ENCODE measurements around the gene RBM34. TPM values are rescaled to one million over a fixed set of nuclear protein-coding genes. Genes with fewer than 3 reads are reported as not detected.
"Not testable (repeated sequence)": the region's sequence is repeated elsewhere in the genome, so short reads cannot be mapped to it uniquely, and the experiment has no call there.

RBM34 gene
- total and polyA plus RNA-seq, 3 donors from 2014 or later = 48.0 to 62.3 (median 61.9) TPM

GRCh38 chr1:235090406-235091069, 70.5 kb downstream of the RBM34 start:
- TF ChIP-seq POLR2A (IDR thresholded peaks at IDR 0.05) (no peak), CTCF (IDR thresholded peaks at IDR 0.05) (no peak)
- H3K9me3 ChIP-seq = no peaks in the 10 kb centered on the region
- 69% methylated on average over 19 to 20 of the region's 20 CpGs for WGBS, 2 donors
- no peak overlapping the region for H3K4me3 ChIP-seq
- no peak overlapping the region for H3K27ac ChIP-seq
- intact Hi-C loops (cut with DNase I; ENCODE audit: low total_unique reads) = no loop called here
- DNase-seq = no peak
- H3K27me3 ChIP-seq = no peaks in the 10 kb centered on the region
- H3K4me1 ChIP-seq = peaks cover 14% of the 10 kb centered on the region
- no peaks in the 10 kb centered on the region for H3K36me3 ChIP-seq (ENCODE audit: low read depth, missing control alignments)

- H3K4me1 ChIP-seq = peaks cover 16% of the 10 kb centered on the region
- no peaks in the 10 kb centered on the region for H3K36me3 ChIP-seq (ENCODE audit: low read depth, missing control alignments)
- no peak overlapping the region for H3K4me3 ChIP-seq
- DNase-seq = no peak
- H3K27me3 ChIP-seq = no peaks in the 10 kb centered on the region
- 94 to 98% methylated on average over 7 of the region's 7 CpGs for WGBS, 2 donors
- no peak overlapping the region for H3K27ac ChIP-seq
- TF ChIP-seq CTCF (IDR thresholded peaks at IDR 0.05) (no peak), POLR2A (IDR thresholded peaks at IDR 0.05) (no peak)
- no peaks in the 10 kb centered on the region for H3K9me3 ChIP-seq
- intact Hi-C loops (cut with DNase I; ENCODE audit: low total_unique reads) = loop anchor here (5.0 kb wide), 1 partner anchor 592 kb away; no protein-coding TSS in a partner anchor
These were observed 72.1 kb downstream of the RBM34 start for GRCh38 chr1:235088907-235089306.

GRCh38 chr1:235088430-235088829, 72.6 kb downstream of the RBM34 start:
- 71 to 87% methylated on average over 6 of the region's 6 CpGs for WGBS, 2 donors
- H3K27ac ChIP-seq = no peak overlapping the region
- H3K27me3 ChIP-seq = no peaks in the 10 kb centered on the region
- no peaks in the 10 kb centered on the region for H3K36me3 ChIP-seq (ENCODE audit: low read depth, missing control alignments)
- H3K4me3 ChIP-seq = no peak overlapping the region
- DNase-seq = no peak
- intact Hi-C loops (cut with DNase I; ENCODE audit: low total_unique reads) = loop anchor here (5.0 kb wide), 1 partner anchor 591 kb away; no protein-coding TSS in a partner anchor
- TF ChIP-seq POLR2A (IDR thresholded peaks at IDR 0.05) (no peak), CTCF (IDR thresholded peaks at IDR 0.05) (no peak)
- peaks cover 17% of the 10 kb centered on the region for H3K4me1 ChIP-seq
- no peaks in the 10 kb centered on the region for H3K9me3 ChIP-seq

DNA sequence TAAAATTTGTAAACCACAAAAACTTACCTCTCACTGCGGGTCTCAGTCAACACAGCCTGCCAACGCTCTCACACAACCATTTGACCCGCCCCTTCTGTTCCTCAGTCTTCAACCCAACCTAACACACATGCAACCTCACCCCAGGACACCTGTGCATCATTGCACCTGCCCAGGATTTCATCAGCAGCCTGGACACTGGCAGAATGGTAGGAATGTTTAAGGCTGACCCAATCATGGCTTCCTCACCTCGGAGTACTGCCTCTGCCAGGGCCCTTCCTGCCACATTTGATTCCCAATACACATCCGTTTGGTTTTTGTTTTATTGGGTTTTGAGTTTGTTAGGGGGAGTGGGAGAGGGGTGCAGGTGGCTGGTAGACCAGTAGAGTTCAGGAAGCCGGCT, 73.1 kb downstream of the RBM34 start:
- Histone ChIP-seq H3K9me3 (no peaks in the 10 kb centered on the region), H3K27ac (no peak overlapping the region), H3K27me3 (no peaks in the 10 kb centered on the region), H3K36me3 (ENCODE audit: low read depth, missing control alignments) (no peaks in the 10 kb centered on the region), H3K4me1 (peaks cover 17% of the 10 kb centered on the region), H3K4me3 (no peak overlapping the region)
- DNase-seq = no peak
- WGBS, 2 donors = 95 to 97% methylated on average over 6 of the region's 6 CpGs
- intact Hi-C loops (cut with DNase I; ENCODE audit: low total_unique reads) = loop anchor here (5.0 kb wide), 1 partner anchor 591 kb away; no protein-coding TSS in a partner anchor
- no peak for TF ChIP-seq POLR2A (IDR thresholded peaks at IDR 0.05)
- TF ChIP-seq CTCF (IDR thresholded peaks at IDR 0.05) = no peak

DNA sequence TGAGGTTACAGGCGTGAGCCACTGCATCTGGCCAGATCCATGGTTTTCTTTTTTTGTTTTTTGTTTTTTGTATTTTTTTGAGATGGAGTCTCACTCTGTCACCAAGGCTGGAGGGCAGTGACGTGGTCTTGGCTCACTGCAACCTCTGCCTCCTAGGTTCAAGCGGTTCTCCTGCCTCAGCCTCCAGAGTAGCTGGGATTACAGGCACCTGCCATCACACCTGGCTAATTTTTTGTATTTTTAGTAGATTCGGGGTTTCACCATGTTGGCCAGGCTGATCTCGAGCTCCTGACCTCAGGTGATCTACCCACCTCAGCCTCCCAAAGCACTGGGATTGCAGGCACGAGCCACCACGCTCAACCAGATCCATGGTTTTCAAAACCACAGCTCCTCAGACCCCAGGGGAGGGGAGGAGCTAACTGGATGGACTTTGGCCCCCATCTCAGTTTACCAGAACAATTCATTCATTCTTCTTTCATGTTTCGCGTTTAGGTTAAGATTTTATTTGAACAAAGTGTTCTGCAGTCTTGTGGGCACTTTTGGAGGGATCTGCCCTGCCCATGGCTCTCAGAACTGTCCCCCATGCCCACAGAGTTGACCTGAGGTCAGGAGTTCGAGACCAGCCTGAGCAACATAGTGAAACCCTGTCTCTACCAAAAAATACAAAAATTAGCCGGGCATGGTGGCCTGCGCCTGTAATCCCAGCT, 75.5 kb downstream of the RBM34 start:
- peaks cover 21% of the 10 kb centered on the region for H3K4me1 ChIP-seq
- 90 to 95% methylated on average over 12 of the region's 12 CpGs for WGBS, 2 donors
- not testable (repeated sequence) for H3K27ac ChIP-seq; DNase-seq; H3K36me3 ChIP-seq (ENCODE audit: low read depth, missing control alignments); H3K9me3 ChIP-seq; H3K27me3 ChIP-seq; H3K4me3 ChIP-seq
- intact Hi-C loops (cut with DNase I; ENCODE audit: low total_unique reads) = loop anchor here (5.0 kb wide), 1 partner anchor 588 kb away; no protein-coding TSS in a partner anchor

Small RNA genes within 50 kb of the gene (microRNA-seq; reads per million reads assigned to microRNA genes)
- 0 reads per million in 2 donors for gene MIR4753 (ENCODE audit: borderline number of aligned reads in 2 of 2, borderline replicate concordance in 1 of 2)

Small RNA genes within 50 kb of the gene (small RNA-seq; reads per million reads assigned to genes)
- gene AL732292.1 = 0 reads per million in 2 donors
- gene MIR4753 = 0 reads per million in 2 donors
- gene SNORA14B = 9.8 to 12.7 reads per million in 2 donors

Other genes starting within 250 kb of the RBM34 start
- 10 to 100 TPM; 74.7 to 80.6 TPM for gene TOMM20, start 32.4 kb downstream of the RBM34 start, total RNA-seq
- gene TOMM20, start 32.4 kb downstream of the RBM34 start, polyA plus RNA-seq (ENCODE audit: insufficient read depth, low read depth, low replicate concordance) = 113 TPM
- gene ARID4B, start 166.9 kb upstream of the RBM34 start, total RNA-seq = 10 to 100 TPM; 60.0 to 72.4 TPM
- 11.6 TPM for gene ARID4B, start 166.9 kb upstream of the RBM34 start, polyA plus RNA-seq (ENCODE audit: insufficient read depth, low read depth, low replicate concordance)
- 10 to 100 TPM; 29.4 to 37.4 TPM for gene GGPS1, start 167.3 kb upstream of the RBM34 start, total RNA-seq
- 73.0 TPM for gene GGPS1, start 167.3 kb upstream of the RBM34 start, polyA plus RNA-seq (ENCODE audit: insufficient read depth, low read depth, low replicate concordance)
- 10 to 100 TPM; 20.1 to 22.4 TPM for gene TBCE, start 206.2 kb upstream of the RBM34 start, total RNA-seq
- gene TBCE, start 206.2 kb upstream of the RBM34 start, polyA plus RNA-seq (ENCODE audit: insufficient read depth, low read depth, low replicate concordance) = 29.8 TPM

Measured in testis (tissue), 3 donors.